HG03159 (cell line): ENCODE data around the gene TESK1.
"Not testable (repeated sequence)": the region's sequence is repeated elsewhere in the genome, so short reads cannot be mapped to it uniquely, and the experiment has no call there.

ENCODE experiments used
- ATAC-seq: cut with Tn5 transposase; IDR thresholded peaks from one replicate; pipeline ENCODE4 v1.9.1; 2021; ENCODE audit warnings: mild to moderate bottlenecking, moderate library complexity; ENCODE audit not compliant: unreplicated experiment

The TESK1 gene

DNA sequence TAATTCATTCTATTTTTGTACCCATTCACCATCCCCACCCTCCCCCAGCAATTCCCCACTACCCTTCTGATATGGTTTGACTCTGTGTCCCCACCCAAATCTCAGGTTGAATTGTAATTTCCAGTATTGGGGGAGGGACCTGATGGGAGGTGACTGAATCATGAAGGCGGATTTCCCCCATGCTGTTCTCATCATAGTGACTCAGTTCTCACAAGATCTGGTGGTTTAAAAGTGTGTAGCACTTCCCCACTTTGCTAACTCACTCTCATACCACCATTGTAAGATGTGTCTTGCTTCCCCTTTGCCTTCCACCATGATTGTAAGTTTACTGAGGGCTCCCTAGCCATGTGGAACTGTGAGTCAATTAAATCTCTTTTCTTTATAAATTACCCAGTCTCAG, 25.9 kb upstream of the TESK1 start:
- ATAC-seq: no peak

DNA sequence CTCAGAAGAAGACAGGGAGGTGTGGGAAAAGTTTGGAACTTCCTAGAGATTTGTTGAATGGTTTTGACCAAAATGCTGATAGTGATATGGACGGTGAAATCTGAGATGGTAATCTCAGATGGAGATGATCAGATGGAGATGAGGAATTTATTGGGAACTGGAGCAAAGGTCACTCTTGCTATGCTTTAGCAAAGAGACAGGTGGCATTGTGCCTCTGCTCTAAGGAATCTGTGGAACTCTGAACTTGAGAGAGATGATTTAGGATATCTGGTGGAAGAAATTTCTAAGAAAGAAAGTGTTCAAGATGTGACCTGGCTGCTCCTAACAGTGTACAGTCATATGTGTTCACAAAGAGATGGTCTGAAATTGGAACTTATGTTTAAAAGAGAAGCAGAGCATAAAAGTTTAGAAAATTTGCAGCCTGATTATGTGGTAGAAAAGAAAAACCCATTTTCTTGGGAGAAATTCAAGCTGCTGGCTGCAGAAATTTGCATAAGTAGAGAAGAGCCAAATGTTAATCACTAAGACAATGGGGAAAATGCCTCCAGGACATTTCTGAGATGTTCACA, 25.3 kb upstream of the TESK1 start:
- not testable (repeated sequence) for ATAC-seq

DNA sequence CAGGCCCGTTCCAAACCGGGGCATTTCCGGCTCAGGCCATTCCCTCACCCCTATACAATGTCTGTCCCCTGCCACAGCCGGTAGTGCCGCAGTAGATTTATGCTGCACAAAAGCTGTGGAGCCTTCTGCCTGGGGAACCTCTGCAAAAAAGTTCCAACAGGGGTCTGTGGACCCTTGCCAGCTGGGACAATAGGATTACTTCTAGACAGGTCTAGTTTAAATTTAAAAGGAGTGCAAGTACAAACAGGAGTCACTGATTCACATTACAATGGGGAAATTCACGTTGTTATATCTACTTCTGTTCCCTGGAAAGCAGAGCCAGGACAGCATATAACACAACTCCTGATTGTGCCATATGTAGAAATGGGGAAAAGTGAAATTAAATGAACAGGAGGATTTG, 21.5 kb upstream of the TESK1 start:
- not testable (repeated sequence) for ATAC-seq

- ATAC-seq: not testable (repeated sequence)
Measured at GRCh38 chr9:35584681-35585080, 20.4 kb upstream of the TESK1 start.

GRCh38 chr9:35588506-35588905, 16.6 kb upstream of the TESK1 start:
- ATAC-seq: not testable (repeated sequence)

- no peak for ATAC-seq
Measured at GRCh38 chr9:35593581-35593980, 11.5 kb upstream of the TESK1 start.

GRCh38 chr9:35594471-35594870, 10.6 kb upstream of the TESK1 start:
- no peak for ATAC-seq

DNA sequence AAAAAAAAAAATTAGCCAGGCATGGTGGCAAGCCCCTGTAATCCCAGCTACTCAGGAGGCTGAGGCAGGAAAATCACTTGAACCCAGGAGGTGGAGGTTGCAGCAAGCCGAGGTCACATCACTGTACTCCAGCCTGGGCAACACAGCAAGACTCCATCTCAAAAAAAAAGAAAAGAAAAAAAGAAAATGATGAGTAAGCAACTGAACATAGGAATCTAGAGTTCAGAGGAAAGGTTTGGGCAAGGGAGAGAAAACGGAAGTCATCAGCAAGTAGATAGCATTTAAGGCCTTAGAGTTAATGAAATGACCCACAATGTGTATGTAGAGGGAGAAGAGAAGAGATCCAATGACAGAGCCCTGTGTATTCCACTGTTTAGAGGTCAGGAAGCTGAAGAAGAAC, 8.2 kb upstream of the TESK1 start:
- not testable (repeated sequence) for ATAC-seq

- ATAC-seq: no peak
Measured at GRCh38 chr9:35598866-35599590, 6.0 kb upstream of the TESK1 start.

DNA sequence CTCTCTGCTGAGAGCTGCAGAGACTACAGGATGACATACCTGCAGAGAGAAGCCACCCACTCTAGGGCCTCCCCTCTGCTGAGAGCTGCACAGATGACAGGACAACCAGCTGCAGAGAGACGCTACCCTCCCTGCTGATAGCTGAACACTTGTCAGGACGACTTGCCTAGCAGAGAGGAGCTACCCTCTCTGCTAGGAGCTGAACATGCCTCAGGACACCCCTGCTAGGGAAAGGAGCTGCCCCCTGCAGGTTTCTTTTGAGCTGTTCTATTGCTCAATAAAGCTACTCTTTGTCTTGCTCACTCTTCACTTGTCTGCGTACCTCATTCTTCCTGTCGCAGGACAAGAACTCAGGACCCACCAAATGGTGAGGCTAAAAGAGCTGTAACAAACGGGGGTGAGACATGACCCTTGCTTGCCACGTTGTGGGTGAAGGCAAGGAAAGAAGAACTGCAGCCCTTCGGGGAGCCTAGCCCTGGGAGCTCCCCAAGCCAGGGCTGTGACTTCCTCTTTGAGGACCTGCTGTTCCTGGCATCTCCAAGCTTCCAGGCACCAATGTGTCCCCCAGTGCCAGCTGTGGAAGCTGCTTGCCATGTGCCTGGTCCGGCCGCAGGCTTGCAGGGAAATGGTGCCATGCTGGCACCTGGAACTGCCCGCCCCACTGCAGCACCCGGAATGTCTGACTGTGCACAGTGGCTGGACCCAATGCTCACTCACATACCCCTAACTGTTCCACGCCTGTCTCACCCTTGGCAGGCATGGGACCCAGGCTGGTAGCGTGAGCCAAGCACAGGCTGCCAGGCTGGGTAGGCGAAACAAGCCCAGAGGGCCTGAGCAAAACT, 5.1 kb upstream of the TESK1 start:
- ATAC-seq: no peak

DNA sequence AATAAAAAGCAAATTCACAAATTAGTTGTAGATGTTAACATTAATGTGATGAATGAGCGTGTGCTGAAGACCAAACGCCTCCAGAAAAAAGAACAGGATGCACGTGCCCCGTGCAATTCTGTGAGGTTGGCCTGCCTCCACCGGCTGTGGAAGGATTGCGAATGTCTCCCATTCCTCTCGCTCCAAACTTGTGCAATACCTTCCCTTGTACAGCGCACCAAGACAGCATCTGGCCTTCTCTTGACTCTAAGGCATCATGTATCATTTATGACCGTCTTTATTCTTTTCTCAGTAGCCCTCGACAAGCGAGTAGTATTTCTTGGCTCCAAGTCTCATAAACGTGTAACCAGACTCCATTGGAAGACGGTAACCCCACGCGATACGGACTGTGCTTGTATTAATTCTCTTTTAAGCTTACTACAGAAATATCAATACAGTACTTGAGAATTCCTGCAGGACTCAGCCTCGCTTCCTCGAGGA, 1.5 kb upstream of the TESK1 start:
- ATAC-seq: no peak

DNA sequence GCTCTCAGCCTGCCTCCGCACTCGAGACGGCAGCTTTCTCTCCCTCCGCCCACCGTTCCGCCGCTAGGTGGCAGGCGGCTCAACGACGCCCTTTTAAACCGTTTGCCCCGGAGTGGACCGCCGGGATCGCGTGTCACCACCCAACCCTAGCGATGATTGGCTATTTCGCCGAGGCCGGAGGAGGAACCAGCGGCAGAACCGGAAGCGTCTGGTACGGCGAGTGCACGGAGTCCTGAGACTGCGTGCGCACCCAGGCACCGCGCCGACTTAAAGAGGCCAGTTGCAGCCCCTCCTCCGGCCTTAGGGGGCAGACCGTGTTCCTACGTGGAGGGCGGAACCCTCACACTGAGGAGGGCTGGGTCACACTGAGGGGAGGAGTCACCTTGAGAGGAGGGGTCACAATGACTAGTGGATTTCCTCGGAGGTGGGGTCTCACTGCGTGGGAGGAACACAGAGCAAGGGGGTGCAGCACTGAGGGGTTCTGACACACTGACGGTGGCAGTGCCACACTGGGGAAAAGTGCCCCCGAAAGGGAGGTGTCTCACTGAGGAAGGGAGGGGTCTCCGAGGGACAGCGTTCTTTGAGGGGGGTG, 980 bp upstream of the TESK1 start:
- ATAC-seq: peak; percentile 87

GRCh38 chr9:35605351-35606137, 482 bp downstream of the TESK1 start:
- peak; percentile 6 for ATAC-seq

- ATAC-seq: no peak
Measured at GRCh38 chr9:35606138-35606504, 1.1 kb downstream of the TESK1 start.

DNA sequence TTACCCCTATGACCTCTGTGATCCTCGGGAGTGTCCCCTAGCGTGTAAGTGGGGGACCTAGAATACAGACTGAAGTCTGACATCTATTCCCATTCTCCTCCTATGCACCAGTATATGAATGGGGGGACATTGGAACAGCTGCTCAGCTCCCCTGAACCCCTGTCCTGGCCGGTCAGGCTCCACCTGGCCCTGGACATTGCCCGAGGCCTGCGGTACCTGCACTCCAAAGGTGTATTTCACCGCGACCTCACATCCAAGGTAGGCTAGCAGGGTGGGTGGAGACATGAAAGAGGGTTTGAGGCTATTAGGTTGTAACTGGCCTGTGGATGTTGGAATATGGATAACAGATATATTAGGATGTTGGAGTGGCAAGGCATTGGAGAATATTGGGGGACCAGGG, 1.7 kb downstream of the TESK1 start:
- no peak for ATAC-seq

DNA sequence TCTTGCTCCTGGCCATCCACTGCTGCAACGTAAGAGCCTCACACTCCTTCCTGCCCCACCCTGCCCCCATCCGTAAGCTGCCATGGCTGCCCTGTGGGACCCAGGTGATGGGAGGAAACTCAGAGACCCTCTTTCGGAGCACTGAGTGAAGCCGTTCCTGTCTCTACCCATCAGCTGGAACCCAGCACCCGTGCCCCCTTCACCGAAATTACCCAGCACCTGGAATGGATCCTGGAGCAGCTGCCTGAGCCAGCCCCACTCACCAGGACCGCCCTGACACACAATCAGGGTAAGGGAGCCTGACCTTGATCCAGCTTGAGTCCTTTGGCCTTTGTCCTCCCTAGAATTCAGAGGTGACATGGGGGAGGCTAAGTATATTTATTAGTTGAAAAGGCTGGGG, 3.2 kb downstream of the TESK1 start:
- no peak for ATAC-seq

GRCh38 chr9:35609001-35609819, 4.1 kb downstream of the TESK1 start:
- no peak for ATAC-seq

GRCh38 chr9:35609820-35610163, 4.7 kb downstream of the TESK1 start:
- no peak for ATAC-seq

DNA sequence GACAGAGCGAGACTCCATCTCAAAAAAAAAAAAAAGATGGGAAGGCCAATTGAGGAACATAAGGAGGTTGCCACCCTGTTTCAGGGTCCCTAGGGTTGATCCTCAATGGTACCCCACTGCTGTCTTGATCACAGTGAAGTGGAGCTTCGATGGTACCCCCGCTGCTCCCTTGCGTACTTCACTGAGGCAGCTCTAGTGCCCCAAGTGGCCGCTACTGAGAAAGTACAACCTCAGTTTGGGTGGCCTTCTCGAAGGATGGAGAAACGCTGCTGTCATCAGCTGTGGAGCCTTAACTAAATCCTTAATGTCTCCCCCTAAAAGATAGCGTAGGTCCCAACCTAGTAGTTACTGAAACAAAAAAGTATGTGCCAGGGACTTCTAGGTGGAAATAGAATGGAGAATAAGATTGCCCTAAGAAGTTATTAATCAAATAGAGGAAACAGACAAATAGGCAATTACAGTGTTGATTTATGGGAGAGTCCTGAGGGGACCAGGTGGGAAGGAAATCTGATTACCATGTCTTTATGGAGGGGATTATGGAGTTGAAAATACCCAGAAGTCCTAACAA, 6.3 kb downstream of the TESK1 start:
- peak; percentile 55 for ATAC-seq

DNA sequence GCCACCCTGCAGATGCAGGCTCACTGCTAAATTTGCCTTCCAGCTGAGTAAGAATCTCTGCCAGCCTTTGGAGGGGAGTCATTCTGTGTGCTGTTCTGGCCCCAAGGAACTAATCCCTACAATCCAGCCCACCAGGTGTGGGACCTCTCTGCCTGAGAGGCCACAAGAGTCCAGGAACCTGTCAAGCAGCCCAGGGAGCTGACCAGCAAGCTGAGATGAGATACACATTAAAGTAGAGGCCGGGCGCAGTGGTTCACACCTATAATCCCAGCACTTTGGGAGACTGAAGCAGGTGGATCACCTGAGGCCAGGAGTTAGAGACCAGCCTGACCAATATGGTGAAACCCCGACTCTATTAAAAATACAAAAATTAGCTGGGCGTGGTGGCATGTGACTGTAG, 7.0 kb downstream of the TESK1 start:
- not testable (repeated sequence) for ATAC-seq
